HUES64 (cell line): ENCODE results near the gene DNAJA4.
A peak's percentile ranks its signal among the peaks of the same experiment; 100 is the strongest.

Source experiments
- H3K27ac ChIP-seq: 2 replicates; pipeline ENCODE4 v1.7.0; 2013; ENCODE audit warnings: low read depth, low read length, inconsistent platforms
- H3K27me3 ChIP-seq: 2 replicates; pipeline ENCODE4 v1.6.1; 2013; ENCODE audit warnings: mild to moderate bottlenecking, low read length; ENCODE audit not compliant: insufficient read depth
- H3K36me3 ChIP-seq: 2 replicates; pipeline ENCODE4 v1.6.1; 2013; ENCODE audit warnings: mild to moderate bottlenecking, low read length; ENCODE audit not compliant: insufficient read depth
- H3K4me1 ChIP-seq: 2 replicates; pipeline ENCODE4 v1.6.1; 2013; ENCODE audit warnings: mild to moderate bottlenecking, low read length, moderate library complexity; ENCODE audit not compliant: insufficient read depth
- H3K4me3 ChIP-seq: 2 replicates; pipeline ENCODE4 v1.5.1; 2013; ENCODE audit warnings: mild to moderate bottlenecking, low read length, moderate library complexity
- H3K9ac ChIP-seq: 2 replicates; pipeline ENCODE4 v1.6.1; 2013; ENCODE audit warnings: mild to moderate bottlenecking, low read depth, low read length
- H3K9me3 ChIP-seq: 2 replicates; pipeline ENCODE4 v1.6.1; 2013; ENCODE audit warnings: low read depth, low read length; ENCODE audit not compliant: insufficient read depth
- WGBS: fragments of 150-250, 120-280 bp; methylation state at CpG from one replicate; pipeline ENCODE4 v1.1.7; 2013; ENCODE audit warnings: missing lambda C conversion rate; 5-methylcytosine and 5-hydroxymethylcytosine counted together

Gene DNAJA4

DNA sequence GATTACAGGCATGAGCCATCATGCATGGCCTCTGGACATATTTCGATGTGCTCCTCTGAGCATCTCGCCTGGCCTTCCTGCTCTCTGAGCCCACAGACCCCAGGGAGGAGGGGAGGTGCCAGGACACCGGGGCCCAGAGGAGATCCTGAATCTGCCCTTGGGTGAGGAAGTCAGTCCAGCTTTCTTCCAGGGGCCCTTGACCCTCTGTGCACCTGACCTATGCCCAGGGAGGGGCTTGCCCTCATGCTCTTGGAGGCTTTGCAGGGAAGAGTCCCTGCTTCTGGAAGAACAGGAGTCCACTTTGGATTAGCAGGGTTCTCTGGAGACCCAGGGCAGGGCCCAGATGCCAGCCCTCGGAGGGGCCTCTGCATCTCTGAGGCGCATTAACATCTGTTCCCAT is 31.4 kb upstream of the DNAJA4 start:
- Histone ChIP-seq H3K27me3 (no peaks in the 10 kb centered on the region), H3K36me3 (no peaks in the 10 kb centered on the region), H3K9me3 (no peaks in the 10 kb centered on the region), H3K27ac (no peak overlapping the region), H3K4me1 (peaks cover 17% of the 10 kb centered on the region), H3K9ac (no peak overlapping the region), H3K4me3 (no peak overlapping the region)
- 94% methylated on average over 5 of the region's 5 CpGs for WGBS

DNA sequence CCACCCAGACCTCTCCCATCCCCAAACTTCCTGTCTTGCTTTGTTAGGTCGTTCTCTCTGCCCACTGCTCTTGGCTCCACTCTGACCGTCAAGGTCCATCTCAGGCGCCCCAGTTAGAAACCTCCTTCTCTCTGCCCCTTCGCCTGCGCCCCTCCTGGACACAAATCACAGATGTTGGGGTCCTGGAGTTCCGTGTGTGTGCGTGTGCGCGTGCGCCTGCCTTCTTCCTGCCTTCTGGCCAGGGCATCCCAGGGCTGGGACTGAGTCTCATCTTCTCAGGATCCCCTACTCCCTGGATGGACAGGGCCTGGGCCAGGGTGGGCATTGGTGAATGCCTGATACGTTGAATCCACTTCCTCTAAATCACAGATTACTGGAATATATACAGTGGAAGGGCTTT is 30.9 kb upstream of the DNAJA4 start:
- Histone ChIP-seq H3K4me3 (no peak overlapping the region), H3K27ac (no peak overlapping the region), H3K27me3 (no peaks in the 10 kb centered on the region), H3K36me3 (no peaks in the 10 kb centered on the region), H3K9ac (no peak overlapping the region), H3K4me1 (peaks cover 17% of the 10 kb centered on the region), H3K9me3 (no peaks in the 10 kb centered on the region)
- 86% methylated on average over 10 of the region's 11 CpGs for WGBS

DNA sequence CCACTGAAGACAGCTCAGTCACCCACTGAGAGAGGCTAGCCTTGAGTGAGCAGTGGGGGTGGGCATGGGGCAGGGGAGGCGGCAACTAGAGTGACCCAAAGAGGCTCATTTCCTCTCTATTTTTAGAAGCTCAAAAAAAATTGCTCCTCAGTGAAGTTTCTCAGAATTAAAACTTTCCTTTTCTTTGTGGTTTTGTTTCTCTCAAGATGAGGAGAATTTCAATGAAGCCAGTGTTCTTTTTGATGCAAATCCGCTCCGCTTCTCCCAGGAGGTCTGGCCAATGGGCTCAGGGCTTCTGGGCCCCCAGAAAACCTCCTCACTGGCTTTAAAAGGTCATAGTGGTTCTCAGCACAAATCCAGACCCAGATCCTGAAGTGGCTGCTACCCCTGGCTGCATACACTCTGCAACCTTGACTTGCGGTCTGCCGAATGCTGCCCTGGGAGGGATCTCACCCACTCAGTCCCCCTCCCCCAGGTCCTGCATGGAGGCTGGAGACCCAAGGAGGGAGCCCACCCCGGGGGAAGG is 29.8 kb upstream of the DNAJA4 start, which contains the start of gene ACSBG1:
TSS of gene ACSBG1 (minus strand) at position 51 of the 526 bp plus-strand sequence. CDS start 64 bp downstream, outside the sequence.
- peaks cover 17% of the 10 kb centered on the region for H3K4me1 ChIP-seq
- no peaks in the 10 kb centered on the region for H3K27me3 ChIP-seq
- H3K36me3 ChIP-seq = no peaks in the 10 kb centered on the region
- WGBS = 47% methylated on average over 5 of the region's 6 CpGs
- no peak within 1 kb of the TSS for H3K9ac ChIP-seq
- H3K9me3 ChIP-seq = no peaks in the 10 kb centered on the region
- peak within 1 kb of the TSS; percentile 69 for H3K27ac ChIP-seq
- H3K4me3 ChIP-seq = no peak within 1 kb of the TSS

DNA sequence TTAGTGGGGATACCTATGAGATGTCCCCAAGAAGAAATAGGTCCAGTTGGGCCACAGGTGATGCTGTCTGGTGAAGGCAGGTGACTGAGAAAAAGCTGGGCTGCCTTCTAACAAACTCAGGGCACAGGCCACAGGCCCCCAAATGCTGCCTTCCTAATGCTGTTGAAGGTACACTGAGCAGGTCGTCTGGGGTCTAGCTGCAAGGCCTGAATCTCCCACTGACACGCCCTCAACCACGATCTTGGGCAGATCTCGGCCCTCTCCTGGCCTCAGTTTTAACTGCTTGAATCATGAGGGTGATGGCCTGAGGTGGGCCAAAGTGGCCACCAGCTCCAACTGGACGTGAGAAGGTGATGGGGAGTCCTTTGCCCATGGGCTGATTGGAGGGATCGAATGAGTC is 27.9 kb upstream of the DNAJA4 start:
- H3K36me3 ChIP-seq = no peaks in the 10 kb centered on the region
- H3K27ac ChIP-seq = no peak overlapping the region
- peaks cover 19% of the 10 kb centered on the region for H3K4me1 ChIP-seq
- no peaks in the 10 kb centered on the region for H3K27me3 ChIP-seq
- H3K9ac ChIP-seq = no peak overlapping the region
- WGBS = 91% methylated on average over 6 of the region's 6 CpGs
- no peak overlapping the region for H3K4me3 ChIP-seq
- no peaks in the 10 kb centered on the region for H3K9me3 ChIP-seq

DNA sequence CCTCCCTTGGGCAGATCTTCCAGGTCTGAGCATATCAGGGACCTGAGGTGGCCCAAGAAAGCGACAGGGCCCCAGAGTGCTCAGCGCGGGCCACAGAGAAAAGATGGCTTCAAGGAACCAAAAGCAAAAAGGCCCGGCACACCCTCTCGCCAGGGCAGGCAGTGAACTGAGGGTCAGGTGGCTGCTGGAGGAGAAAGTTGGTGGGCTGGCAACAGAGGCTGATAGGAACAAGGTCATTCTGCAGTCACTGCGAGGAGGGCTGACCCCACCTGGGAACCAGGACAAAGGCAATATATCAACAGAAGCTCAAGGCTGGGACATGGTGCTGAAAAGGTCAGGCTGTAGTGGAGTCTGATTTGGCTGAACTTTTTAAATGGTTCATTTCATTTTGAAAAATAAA is 27.2 kb upstream of the DNAJA4 start:
- 87% methylated on average over 6 of the region's 6 CpGs for WGBS
- Histone ChIP-seq H3K4me1 (peaks cover 19% of the 10 kb centered on the region), H3K4me3 (no peak overlapping the region), H3K9ac (no peak overlapping the region), H3K27ac (no peak overlapping the region), H3K27me3 (no peaks in the 10 kb centered on the region), H3K36me3 (no peaks in the 10 kb centered on the region), H3K9me3 (no peaks in the 10 kb centered on the region)

DNA sequence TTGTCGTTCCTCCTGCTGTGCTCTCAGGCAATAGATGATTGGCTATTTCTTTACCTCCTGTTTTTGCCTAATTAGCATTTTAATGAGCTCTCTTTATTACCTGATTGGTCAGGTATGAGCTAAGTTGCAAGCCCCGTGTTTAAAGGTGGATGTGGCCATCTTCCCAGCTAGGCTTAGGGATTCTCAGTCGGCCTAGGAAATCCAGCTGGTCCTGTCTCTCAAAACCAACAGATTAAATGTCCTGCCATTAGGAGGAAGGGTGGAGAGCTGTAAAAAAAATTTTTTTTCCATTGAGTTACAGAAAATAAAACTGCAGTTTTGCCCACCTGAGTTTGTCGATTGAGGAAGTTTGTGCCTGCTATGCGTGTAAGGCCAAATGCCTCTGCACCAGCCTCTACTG is 24.6 kb upstream of the DNAJA4 start:
- peaks cover 15% of the 10 kb centered on the region for H3K4me1 ChIP-seq
- H3K27me3 ChIP-seq = no peaks in the 10 kb centered on the region
- WGBS = 81% methylated on average over 5 of the region's 5 CpGs
- no peak overlapping the region for H3K9ac ChIP-seq
- H3K27ac ChIP-seq = no peak overlapping the region
- H3K4me3 ChIP-seq = no peak overlapping the region
- no peaks in the 10 kb centered on the region for H3K36me3 ChIP-seq
- no peaks in the 10 kb centered on the region for H3K9me3 ChIP-seq

DNA sequence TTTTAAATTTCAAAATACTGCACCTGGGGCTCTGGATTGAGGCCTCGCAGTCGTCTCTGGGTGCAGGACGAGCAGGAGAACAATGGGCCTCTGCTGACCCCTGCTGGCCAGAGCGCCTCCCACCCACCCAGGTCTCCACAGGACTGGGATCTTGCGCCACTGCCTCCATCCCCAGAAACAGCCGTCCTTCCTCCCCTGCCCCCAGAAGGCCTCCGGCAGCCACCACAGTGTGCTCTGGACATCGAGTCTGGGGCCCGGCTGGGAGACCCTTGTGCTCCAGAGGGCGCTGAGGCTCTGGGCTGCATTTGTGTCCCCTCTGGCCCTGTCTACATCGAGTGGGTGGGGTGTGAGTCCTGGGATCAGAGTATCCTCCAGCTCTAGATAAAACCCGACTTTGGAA is 23.3 kb upstream of the DNAJA4 start:
- Histone ChIP-seq H3K4me3 (no peak overlapping the region), H3K27ac (no peak overlapping the region), H3K9ac (no peak overlapping the region), H3K9me3 (no peaks in the 10 kb centered on the region), H3K4me1 (peaks cover 8% of the 10 kb centered on the region; the same call in 1 of the 2 replicates), H3K27me3 (no peaks in the 10 kb centered on the region), H3K36me3 (no peaks in the 10 kb centered on the region)
- WGBS = 24% methylated on average over 12 of the region's 12 CpGs

DNA sequence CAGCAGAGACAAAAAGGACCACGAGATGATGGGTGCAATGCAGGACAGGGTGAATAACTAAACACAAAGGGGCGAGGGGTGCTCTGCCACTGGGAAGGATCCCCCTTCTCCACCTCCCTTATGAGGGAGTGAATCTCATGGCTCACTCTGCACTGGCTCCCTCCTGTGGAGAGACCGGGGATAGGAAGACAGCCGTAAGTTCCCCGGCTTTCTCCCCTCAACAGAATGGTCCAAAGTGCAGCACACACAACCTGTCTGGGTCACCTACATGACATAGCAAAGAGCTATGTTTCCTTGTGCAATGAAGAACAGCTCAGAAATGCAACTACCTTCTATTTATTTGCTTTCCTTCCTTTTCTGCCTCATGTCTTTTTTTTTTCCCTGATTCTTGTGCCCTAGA is 22.2 kb upstream of the DNAJA4 start:
- Histone ChIP-seq H3K27ac (no peak overlapping the region), H3K9ac (no peak overlapping the region), H3K4me3 (no peak overlapping the region), H3K9me3 (no peaks in the 10 kb centered on the region), H3K27me3 (no peaks in the 10 kb centered on the region), H3K4me1 (peaks cover 8% of the 10 kb centered on the region; the same call in 1 of the 2 replicates), H3K36me3 (no peaks in the 10 kb centered on the region)
- WGBS = 87% methylated on average over 4 of the region's 5 CpGs

DNA sequence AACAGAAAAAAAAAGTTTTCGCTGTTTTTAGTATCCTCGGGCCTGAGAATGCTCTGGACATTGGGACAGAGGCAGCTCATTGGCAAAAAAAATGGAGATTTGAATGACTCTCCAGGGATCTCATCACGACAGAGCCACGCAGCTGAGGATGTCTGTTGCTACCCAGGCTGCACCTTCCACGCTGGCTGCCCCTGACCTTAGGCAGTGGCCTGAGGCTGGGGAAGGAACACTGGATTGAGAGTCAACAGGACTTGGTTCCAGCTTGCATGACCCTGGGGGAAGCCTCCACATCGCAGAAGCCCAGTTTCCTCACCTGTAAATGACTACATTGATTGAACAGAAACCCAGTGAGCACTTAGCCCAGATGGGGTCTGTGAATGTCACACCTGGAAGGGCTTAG is 21.3 kb upstream of the DNAJA4 start:
- H3K36me3 ChIP-seq = no peaks in the 10 kb centered on the region
- H3K9me3 ChIP-seq = no peaks in the 10 kb centered on the region
- peaks cover 8% of the 10 kb centered on the region; the same call in 1 of the 2 replicates for H3K4me1 ChIP-seq
- no peak overlapping the region for H3K9ac ChIP-seq
- H3K4me3 ChIP-seq = no peak overlapping the region
- no peak overlapping the region for H3K27ac ChIP-seq
- H3K27me3 ChIP-seq = no peaks in the 10 kb centered on the region
- WGBS = 82% methylated on average over 6 of the region's 6 CpGs

DNA sequence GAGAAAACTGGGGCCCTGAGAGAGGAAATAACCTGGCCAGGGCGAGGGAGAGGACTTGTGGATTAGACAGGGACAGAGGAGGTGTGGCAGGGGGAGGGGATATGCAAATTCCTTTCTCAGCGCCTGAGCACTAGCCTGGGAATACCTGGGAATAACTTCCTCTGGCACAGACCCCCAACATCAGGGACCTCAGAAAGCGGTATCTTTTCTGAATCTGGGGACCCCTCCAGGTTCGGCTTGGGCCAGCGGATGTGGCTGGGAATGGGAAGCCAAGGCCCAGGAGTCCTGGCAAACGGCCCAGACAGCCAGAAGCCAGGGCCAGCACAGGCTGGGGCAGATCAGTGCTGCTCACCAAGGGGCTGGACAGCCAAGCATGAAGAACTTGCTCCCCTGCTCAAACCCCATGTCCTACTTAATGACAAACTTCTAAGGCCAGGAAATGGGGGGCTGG is 20.8 kb upstream of the DNAJA4 start:
- no peaks in the 10 kb centered on the region for H3K36me3 ChIP-seq
- 53% methylated on average over 6 of the region's 6 CpGs for WGBS
- no peak overlapping the region for H3K27ac ChIP-seq

DNA sequence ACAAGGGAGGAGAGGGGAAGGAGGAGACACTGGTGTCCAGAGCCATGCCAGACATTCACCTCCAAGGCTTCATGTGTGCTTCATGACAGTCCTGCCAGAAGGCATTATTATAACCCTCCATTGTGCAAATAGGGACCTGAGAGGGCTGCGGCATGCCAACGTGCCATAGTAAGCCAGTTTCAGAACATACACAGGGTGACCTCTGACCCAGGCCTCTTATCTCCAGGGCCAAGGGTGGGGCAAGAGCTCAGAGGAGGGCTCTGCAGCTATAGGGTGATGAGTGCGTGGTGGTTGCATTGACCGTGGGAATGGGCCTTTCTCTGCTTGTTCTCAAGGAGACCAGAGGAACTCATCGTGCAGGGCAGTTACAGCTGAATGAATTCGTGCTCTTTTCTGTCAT is 20.3 kb upstream of the DNAJA4 start:
- Histone ChIP-seq H3K27me3 (no peaks in the 10 kb centered on the region), H3K9me3 (no peaks in the 10 kb centered on the region), H3K4me3 (no peak overlapping the region), H3K4me1 (peaks cover 8% of the 10 kb centered on the region; the same call in 1 of the 2 replicates), H3K36me3 (no peaks in the 10 kb centered on the region), H3K9ac (no peak overlapping the region), H3K27ac (no peak overlapping the region)
- WGBS = 92% methylated on average over 6 of the region's 6 CpGs

More for the DNA sequence above, 20.8 kb upstream of the DNAJA4 start:
- Histone ChIP-seq H3K27me3 (no peaks in the 10 kb centered on the region), H3K9me3 (no peaks in the 10 kb centered on the region), H3K4me1 (peaks cover 8% of the 10 kb centered on the region; the same call in 1 of the 2 replicates), H3K9ac (no peak overlapping the region), H3K4me3 (no peak overlapping the region)

DNA sequence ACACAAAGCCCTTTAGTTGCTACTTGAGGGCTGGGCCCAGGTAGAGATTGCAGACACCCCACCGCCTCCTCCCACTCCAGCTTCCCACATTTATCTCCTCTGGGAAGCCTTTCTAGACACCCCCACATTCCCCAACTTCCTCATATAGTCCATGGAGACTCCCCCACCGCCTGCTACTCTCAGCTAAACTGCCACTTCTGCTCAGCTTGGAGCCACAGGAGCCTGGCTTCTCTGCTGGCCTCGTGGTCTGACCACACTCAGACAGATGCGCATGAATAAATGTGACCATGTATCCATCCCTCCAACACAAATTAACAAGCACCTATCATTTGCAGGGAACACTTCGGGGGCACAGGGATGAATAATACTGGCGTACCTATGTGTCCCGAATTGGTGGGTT is 19.5 kb upstream of the DNAJA4 start:
- WGBS = 66% methylated on average over 7 of the region's 7 CpGs
- H3K4me1 ChIP-seq = peaks cover 8% of the 10 kb centered on the region; the same call in 1 of the 2 replicates
- no peak overlapping the region for H3K27ac ChIP-seq
- no peak overlapping the region for H3K9ac ChIP-seq
- H3K4me3 ChIP-seq = no peak overlapping the region
- no peaks in the 10 kb centered on the region for H3K36me3 ChIP-seq
- no peaks in the 10 kb centered on the region for H3K27me3 ChIP-seq
- no peaks in the 10 kb centered on the region for H3K9me3 ChIP-seq
